ENCODE measurements around the gene SP140.

- TF ChIP-seq, protein P1, sequence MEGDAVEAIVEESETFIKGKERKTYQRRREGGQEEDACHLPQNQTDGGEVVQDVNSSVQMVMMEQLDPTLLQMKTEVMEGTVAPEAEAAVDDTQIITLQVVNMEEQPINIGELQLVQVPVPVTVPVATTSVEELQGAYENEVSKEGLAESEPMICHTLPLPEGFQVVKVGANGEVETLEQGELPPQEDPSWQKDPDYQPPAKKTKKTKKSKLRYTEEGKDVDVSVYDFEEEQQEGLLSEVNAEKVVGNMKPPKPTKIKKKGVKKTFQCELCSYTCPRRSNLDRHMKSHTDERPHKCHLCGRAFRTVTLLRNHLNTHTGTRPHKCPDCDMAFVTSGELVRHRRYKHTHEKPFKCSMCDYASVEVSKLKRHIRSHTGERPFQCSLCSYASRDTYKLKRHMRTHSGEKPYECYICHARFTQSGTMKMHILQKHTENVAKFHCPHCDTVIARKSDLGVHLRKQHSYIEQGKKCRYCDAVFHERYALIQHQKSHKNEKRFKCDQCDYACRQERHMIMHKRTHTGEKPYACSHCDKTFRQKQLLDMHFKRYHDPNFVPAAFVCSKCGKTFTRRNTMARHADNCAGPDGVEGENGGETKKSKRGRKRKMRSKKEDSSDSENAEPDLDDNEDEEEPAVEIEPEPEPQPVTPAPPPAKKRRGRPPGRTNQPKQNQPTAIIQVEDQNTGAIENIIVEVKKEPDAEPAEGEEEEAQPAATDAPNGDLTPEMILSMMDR (IDR thresholded peaks at IDR 0.05): no peak
- no peak for TF ChIP-seq POLR2A (IDR thresholded peaks at IDR 0.05)
Measured at GRCh38 chr2:230250231-230250630, 24.7 kb downstream of the SP140 start.
